T1000 (cell line): ENCODE results near the gene ARFGAP1.

Experiments
- DNase-seq: peaks from one replicate; lab custom pipeline; 2025; ENCODE audit warnings: mixed read lengths; lab: John Stamatoyannopoulos, UW

Gene ARFGAP1

DNA sequence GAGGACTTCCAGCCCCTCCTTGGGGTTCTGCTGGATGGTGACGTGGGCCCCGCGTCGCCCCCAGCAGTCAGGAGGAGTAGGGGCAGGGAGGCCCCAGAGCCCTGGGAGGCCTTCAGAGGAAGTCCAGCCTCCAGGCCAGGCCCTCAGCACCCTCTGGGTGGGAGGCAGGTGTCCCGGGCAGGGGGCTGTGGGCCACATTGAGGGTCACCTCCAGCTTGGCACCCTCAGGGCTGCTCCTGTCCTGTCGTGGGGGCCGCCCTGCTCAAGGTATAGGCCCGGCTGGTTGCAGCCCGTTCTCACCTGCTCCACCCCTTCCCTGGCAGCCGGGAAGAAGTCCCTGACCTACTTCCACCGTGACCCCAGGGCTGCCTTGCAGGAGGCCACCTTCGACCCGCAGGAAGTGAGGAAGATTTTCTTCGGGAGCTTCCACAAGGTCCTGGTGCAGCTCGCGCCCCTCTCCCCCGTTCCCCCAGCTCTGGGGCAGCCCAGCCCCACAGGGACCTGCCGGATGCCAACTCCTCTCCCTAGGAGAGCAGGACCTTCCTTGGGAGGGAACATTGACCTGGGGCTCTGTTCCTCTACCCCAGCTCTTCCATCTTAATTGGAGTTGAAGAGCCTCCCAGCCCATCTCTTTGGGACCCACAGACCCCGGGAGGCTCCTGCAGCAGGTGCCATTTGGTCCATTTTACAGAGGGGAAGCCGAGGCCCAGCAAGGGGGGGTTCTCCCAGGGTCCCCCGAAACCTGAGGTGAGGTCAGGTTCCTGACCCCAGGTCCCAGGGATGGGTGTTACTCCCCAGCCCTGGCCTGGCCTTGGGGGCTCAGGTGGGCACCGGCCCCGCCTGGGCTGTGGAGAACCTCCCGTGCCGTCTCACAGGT, 46.8 kb downstream of the ARFGAP1 start:
- no peak for DNase-seq

DNA sequence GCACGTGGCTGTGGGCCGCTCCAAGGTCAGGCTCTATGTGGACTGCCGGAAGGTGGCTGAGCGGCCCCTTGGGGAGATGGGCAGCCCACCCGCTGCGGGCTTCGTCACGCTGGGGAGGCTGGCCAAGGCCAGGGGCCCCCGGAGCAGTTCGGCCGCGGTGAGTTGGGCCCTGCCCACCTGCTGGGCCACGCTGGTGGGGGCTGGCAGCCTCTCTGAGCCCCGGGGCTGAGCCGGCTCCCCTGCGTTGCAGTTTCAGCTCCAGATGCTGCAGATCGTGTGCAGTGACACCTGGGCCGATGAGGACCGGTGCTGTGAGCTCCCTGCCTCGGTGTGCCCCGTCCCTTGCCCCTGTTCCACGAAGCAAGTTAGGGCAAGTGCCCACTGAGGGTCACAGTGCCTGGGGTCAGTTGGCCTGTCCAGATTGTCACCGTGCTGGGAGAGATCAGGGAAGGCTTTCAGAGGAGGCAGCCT, 47.5 kb downstream of the ARFGAP1 start:
- no peak for DNase-seq

DNA sequence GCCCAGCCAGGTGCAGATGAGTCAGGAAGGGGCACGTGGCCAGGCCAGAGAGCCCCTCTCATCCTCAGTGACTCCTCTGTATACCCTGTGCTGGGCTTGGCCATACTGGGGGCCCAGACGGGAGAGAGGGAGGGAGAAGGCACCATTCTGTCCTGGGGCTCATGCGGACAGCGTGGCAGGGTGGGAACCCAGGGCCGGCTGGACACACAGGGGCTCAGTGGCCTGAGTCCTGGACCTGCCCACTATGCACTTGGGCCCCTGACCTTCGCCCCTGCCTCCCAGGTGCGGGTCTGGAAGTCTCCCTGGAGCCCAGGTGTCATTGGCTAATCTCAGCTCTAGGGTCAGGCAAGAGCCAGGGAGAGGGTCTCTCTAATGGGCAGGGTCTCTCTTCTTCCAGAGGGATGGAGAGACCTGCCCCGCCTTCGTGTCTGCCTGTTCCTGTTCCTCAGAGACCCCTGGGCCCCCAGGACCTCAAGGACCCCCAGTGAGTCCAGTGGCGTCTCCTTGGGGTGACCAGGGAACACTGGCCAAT, 48.1 kb downstream of the ARFGAP1 start:
- DNase-seq = no peak

DNA sequence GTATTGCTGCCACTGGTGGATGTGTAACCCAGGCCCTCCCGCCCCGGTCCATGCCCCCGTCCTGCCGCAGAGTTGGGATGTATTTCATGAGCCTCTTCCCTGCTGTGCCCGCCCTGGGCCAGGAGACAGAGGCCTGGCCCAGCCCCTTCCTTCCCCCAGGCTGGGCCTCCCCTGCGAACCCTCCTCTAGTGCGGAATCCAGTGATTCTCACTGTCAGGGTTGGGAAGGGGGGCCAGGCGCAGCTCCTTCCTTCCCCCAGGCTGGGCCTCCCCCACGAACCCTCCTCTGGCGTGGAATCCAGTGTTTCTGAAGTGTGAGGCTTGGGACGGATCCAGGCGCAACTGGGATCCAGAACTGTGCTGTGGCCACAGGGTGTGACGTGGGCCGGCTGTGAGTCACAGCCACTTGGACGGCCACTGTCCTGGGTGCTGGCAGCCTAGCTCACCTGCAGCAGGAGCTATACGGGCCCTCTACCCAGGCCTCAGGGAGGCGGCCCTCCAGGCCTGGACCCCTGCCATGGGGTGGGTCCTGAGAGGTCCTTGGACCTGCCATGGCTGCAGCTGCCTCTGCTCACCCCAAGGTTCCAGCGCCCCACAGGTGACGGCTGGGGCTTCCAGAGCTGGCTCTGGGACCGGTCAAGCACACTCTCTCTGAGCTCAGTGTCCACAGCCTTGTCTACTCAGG, 48.7 kb downstream of the ARFGAP1 start:
- no peak for DNase-seq

DNA sequence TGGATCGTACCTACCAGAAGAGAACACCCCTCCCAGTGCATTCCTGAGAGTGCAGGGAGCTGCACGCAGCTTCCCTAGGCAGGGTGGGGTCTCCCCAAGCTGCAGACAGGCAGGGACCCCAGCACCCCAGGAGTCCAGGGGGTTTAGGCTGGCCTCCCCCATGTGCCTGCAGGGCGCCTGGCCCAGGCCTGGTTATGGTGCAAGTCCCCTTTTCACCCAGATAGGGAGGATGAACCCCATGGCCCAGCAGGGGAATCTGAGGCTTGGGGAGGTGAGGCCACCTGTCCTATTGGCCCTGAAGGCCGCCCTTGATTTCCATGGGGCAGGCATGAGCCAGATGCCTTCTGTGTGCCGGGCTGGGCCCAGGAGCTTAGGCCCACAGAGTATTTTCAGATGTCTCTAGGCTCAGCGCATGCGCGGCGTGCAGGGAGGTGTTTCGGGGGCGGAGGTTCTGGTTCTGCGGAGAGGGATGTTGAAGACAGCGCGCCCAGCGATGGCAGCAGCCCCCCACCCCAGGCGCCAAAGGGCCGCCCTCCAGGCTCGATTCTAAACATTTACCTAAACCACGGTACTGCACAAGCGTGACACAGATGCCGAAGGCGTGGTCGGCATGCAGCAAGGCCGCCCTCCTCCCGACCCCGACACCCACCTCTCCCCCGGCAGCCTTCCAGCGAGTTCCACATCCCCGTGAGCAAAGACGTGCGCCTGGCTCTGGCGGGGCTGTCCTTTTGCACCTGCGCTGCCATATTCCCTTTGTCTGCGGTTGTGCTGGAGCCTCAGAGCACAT, 49.7 kb downstream of the ARFGAP1 start:
- no peak for DNase-seq

DNA sequence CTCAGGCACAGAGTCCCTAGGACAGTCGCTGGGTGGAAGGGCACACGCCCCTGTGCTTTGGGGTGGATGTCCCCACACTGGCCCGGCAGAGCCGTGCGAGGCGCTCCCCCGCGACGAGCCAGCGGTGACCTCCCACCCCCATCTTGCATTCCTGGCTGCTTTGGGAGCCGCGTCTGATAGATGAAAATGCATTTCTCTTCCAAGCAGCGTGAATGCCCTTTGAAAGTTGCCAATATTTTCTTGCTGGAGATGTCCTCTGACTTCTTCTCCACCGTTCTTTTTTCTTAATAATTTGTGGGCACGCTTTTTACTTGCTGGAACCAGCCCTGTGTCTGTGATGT, 50.3 kb downstream of the ARFGAP1 start:
- DNase-seq = no peak

DNA sequence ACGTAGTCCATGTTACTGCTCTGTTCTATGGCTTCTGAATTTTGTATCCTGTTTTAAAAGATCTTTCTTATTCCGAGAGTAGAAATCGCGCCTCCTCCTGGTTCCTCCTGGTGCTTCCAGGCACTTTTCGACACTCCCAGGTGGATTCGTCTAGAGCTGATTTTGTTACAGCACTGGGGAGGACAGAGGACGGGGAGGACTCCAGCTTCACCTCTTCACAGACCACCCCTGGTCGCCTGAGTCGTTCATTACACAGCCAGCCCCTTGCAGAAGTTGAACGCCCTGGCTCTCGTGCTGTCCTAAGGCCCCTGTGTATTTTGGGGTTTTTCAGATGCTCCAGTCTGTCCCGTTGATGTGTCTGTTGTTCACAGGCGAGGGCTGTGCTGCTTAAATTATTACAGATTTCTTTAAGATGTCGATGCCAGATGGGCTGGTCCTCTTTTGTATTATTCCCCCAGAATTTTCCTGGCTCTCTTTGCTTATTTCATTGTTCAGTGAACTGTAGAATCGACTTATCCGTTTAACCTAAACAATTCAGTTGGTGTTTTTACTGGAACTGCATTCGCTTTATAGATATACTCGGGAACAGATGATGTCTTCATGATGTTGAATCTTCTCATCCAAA, 50.9 kb downstream of the ARFGAP1 start:
- DNase-seq = no peak

DNA sequence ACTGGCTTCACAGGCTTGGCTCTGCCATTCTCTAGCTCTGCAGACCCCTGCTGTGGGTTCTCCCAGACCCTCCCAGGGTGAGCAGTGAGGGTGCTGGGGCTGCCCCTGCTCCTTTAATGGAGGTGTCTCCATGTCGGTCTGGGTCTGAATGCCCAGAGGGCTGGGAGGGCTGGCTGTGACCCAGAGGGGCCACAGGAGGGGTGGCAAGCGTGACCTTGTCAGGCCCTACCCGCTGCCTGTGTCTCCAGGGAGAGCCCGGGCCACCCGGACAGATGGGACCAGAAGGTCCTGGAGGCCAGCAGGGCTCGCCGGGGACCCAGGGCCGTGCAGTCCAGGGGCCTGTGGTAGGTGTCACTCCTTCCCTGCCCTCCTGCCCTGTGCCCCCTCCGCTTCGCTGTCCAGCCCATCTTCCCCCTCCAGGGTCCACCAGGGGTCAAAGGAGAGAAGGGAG, 52.4 kb downstream of the ARFGAP1 start:
- DNase-seq = no peak

DNA sequence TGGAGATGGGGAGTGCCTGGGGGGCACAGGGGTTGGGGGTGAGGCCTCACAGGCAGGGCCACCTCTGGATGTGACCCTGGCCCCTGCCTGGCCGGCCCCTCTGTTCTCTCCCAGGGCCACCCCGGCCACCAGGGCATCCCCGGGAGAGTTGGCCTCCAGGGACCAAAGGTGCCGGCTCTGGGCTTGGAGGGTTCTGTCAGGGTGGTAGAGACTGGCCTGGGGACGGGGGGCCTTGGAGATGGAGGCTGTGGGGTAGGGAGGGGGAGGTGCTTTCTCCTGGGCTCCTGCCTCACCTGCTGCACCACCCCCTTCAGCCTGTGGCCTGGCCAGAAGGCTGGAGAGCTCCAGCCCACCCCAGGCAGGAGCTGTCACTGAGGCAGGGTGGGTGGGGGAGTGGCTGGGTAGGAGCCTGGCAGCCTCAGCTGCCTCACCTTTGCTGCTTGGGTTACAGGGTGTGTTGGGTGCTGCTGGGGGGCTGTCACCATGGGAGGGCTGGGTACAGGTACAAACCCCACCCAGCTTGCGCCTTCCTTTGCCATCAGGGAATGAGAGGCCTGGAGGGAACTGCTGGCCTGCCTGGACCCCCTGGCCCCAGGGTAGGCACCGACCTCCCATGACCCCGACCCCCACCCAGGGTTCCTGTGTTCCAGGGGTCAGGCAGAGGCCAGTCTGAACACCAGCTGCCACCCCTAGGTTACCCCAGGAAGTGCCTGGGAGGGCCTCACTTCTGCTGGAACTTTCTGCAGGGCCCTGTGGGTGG, 53.1 kb downstream of the ARFGAP1 start:
- no peak for DNase-seq

DNA sequence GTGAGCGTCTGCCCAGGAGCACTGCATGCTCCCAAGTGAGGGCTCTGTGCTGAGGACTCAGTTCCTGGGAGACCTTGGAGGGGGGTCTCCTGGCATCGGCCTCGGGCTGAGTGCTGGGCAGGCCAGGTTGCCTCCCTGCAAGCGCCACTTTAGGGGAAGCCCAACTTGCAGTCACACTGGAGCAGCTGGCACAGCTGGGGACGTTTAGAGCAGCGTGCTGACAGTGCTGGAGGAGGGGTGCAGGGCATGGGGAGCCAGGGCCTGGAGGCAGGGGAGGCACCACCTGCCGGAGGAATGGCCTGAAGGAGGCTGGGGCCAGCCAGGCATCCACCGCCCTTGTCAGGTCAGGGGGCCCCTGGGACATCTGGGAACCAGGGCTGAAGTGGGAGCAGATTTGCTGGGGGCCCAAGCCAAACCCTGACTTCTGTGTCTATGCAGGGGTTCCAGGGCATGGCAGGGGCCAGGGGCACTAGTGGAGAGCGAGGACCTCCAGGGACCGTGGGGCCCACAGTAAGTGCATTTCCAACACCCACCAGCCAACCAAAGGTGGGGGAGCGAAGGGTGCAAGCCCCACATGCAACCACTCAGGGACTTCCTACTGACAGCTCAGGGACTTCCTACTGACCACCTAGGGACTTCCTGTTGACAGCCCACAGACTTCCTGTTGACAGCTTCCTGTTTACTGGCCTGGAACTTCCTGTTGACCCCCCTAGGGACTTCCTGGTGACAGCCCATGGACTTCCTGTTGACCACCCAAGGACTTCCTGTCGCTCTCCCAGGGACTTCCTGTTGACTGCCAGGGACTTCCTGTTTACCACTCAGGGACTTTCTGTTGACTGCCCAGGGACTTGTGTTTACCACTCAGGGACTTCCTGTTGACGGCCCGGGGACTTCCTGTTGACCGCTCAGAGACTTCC, 54.0 kb downstream of the ARFGAP1 start:
- DNase-seq = no peak

DNA sequence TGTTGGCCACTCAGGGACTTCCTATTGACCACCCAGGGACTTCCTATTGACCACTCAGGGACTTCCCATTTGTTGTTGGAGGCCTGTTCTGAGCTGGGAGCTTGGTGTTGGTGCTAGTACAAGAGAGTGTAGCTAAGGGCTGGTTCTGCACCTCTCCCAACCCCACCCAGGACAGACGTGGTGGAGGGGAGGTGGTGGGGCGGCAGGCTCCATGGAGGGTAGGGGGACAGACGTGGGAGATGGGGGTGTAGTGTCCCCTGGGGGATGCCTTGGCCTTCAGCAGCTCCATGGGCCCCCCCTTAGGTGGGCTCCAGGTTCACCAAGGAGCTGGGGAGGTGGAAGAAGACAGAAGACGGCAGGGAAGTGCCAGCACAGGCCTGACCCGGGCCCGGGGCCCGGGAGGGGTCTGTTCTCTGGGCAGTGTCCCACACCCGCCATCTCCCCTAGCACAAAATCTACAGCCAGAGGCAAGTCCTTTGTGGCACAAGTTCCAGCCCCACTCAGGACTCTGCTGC, 54.7 kb downstream of the ARFGAP1 start:
- no peak for DNase-seq

DNA sequence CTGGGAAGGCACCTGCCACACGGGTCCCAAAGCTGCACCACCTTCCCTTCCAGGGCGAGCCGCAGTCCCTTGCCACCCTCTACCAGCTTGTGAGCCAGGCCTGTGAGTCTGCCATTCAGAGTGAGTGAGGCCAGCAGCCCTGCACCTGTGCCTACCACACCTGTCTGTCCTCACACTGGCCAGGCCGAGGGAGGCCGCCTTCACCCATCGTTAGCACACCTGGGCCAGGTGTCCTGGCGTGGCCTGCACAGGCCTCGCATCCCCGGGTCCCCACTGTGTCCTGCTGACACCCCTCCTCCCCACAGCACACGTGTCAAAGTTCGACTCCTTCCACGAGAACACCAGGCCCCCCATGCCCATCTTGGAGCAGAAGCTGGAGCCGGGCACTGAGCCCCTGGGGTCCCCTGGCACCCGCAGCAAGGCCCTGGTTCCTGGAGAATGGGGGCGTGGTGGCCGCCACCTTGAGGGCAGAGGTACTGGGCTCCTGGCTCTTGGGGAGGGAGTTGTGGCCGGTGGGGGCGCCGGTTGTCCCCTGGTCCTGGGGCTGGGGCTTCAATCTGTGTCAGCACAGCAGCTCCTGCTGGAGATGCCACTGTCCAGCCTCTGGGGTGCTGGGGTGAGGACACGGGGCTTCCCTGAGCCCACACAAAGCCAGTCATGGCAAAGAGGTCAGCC, 55.5 kb downstream of the ARFGAP1 start:
- DNase-seq = no peak

DNA sequence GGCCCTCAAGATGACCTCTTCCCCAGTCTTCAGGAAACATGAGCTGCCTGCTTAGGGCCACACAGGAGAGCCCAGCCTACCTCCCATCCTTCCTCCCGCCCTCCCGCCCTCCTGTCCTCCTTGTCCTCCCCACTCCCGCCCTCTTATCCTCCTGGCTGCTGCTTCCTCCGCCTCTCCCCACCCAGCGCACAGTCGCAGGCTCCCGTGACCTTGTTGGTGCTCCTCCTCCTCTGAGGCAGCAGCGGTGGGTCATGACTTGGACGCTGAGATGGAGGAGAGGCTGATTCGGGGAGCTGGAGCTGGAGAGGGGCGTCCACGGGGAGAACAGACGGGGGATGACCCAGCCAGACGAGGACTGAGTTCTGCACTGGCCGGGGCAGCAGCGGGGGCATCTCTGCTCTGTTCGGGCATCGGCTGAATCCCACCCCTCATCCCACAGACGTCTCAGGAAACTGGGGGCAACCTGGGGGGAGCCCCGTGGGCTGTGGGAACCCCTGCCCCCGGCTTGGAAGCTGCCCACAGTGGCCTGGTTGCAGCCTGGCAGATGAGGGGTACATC, 56.2 kb downstream of the ARFGAP1 start:
- no peak for DNase-seq

DNA sequence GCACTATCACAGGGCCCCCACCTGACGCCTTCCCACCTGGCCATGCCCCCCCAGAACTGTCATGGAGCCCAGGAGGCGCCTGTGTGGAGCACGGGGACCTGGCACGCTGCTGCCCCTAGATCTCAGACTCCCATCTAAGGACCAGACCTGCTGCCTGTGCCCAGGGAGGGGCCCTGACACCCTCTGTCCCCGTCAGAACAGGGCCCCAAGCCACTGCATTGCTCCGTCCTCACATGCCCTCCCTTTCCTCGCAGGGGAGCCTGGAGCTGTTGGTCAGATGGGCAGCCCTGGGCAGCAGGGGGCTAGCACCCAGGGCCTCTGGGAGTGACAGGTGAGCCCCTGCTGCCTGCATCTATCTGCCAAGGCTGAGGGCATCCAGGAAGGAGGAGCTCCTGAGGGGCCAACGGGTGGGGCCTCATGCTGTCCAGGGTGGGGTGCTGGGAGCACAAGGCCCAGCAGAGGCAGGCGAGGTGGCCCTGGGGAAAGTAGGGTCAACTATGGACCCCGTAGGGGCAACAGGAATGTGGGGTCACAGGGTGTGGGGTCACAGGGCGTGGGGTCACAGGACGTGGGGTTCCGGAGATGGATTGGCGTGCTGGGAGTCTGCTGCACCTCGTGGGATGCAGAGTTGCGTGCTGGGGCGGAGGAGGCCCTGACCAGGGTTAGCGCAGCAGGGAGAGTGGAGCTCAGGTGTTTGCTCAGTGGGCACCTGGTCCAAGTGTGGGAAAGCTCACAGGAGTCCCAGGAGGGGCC, 56.9 kb downstream of the ARFGAP1 start:
- no peak for DNase-seq

DNA sequence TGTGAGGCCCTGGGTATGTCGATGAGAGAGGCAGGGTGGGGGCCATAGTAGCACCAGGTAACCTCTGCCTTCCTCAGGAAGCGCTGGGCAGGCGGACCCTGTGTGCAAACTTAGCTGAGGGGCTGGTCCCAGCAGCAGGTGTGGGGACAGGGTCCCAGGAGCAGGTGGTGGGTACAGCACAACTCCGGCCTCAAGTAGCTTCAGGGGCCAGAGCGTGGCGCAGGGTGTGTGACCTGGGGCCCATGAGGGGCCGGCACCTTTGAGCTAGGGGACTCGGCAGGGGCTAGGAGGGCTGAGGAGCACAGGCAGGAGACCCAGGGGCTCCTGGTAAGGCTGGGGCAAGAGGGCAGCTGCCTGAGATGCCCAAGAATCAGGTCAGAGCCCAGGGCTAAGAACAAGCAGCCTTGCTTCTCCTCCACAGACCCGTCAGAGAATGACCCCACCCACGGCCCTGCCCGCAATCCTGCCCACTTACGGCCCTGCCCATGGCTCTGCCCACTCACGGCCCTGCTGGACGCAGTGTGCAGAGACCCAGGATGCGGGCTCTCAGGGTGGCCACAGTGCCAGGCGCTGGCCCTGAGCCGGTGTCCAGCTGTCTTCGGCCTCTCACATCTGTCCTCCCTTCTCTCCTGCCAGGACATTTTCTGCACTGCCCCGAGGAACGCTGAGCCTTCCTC, 57.6 kb downstream of the ARFGAP1 start:
- no peak for DNase-seq

DNA sequence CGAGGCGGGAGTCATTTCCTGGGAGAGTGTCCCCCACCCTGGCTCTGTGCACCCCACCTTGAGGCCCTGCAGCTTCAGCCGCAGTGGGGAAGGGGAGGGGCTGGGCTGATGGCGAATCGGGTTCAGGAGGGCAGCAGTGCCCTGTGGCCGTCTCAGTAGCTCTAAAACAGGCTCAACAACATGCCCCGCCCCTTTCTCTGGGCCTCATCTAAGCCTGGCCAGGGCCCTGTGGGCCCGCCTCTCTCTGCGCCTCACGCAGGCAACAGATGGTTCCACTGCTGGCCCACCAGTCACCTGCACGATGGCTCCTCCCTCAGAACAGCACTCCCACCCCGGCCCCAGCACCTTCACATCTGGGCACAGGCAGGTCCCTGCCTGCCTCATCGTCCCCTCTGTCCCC, 58.3 kb downstream of the ARFGAP1 start:
- no peak for DNase-seq

DNA sequence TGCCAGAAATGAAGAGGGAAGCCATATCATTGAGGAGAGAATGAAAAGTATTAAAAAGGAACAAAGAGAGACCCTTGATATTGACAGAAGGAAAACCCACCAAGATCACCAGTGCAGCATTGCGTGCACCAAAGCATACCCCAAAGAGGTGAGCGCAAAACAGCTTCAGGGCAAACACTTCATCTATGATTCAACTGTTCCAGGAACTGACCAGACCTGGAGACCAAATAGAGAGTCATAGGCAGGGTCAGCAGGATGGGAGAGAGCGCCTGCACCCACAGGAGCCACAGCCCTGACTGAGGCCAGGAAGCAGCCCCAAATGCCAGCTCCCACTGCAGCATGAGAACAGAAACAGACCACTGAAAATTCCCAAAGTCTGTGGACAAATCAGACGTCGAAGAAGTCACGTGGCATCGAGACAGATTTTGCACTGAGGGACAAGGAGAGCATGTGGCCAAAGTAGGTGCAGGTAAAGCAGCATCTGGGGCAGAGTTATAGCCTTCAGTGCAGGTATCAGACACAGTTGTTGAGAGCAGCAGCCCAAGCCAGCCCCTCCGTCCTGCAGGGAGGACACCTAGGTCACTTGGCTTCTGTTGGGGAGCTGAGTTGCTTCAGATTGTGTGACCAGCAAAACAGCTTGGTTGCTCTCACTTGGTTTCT, 59.3 kb downstream of the ARFGAP1 start:
- DNase-seq = no peak
